ENCODE data around the gene LCE3D.

- TF ChIP-seq, protein P1, sequence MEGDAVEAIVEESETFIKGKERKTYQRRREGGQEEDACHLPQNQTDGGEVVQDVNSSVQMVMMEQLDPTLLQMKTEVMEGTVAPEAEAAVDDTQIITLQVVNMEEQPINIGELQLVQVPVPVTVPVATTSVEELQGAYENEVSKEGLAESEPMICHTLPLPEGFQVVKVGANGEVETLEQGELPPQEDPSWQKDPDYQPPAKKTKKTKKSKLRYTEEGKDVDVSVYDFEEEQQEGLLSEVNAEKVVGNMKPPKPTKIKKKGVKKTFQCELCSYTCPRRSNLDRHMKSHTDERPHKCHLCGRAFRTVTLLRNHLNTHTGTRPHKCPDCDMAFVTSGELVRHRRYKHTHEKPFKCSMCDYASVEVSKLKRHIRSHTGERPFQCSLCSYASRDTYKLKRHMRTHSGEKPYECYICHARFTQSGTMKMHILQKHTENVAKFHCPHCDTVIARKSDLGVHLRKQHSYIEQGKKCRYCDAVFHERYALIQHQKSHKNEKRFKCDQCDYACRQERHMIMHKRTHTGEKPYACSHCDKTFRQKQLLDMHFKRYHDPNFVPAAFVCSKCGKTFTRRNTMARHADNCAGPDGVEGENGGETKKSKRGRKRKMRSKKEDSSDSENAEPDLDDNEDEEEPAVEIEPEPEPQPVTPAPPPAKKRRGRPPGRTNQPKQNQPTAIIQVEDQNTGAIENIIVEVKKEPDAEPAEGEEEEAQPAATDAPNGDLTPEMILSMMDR (conservative IDR thresholded peaks at IDR 0.05; ENCODE audit: low read length), result no peak
- no peak for TF ChIP-seq EZH2phosphoT487 (IDR thresholded peaks at IDR 0.05; ENCODE audit: borderline replicate concordance)
These were observed 42.8 kb downstream of the LCE3D start for GRCh38 chr1:152537496-152537895.
